GM12801 (cell line): Measurements from ENCODE around the gene ZMIZ1.

Source experiments
- TF ChIP-seq, protein P1 (sequence below): IDR thresholded peaks from one replicate; pipeline ENCODE4 v1.5.1; 2011; ENCODE audit warnings: control low read depth; ENCODE audit not compliant: insufficient read length; ENCODE audit errors: extremely low read depth

The ZMIZ1 gene

DNA sequence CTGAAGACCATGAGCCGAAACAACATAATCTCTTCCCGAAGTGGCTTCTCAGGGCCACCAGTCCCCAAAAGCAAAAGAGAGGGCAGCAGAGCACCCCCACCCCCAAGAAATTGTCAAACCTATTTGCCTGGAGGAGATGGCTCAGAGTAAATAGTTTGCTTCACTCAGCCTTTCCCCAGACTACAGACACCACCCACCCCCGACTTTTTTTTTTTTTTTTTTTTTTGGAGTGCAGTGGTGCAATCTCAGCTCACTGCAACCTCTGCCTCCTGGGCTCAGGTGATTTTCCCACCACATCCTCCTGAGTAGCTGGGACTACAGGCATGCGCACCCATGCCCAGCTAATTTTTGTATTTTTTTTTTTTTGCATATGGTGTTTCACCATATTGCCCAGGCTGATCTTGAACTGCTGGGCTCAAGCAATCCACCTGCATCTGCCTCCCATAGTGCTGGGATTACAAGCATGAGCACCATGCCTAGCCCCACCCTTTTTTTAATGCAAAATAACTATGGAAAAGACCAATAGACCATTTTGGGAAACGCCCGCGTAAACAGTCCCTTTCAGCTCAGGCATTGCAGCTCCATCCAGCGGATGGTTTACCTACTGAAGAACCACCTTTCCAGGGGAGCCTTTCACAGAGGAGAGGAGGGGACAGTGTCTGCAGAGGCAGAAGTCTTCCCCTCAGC lies 9.7 kb downstream of the ZMIZ1 start:
- TF ChIP-seq, protein P1, sequence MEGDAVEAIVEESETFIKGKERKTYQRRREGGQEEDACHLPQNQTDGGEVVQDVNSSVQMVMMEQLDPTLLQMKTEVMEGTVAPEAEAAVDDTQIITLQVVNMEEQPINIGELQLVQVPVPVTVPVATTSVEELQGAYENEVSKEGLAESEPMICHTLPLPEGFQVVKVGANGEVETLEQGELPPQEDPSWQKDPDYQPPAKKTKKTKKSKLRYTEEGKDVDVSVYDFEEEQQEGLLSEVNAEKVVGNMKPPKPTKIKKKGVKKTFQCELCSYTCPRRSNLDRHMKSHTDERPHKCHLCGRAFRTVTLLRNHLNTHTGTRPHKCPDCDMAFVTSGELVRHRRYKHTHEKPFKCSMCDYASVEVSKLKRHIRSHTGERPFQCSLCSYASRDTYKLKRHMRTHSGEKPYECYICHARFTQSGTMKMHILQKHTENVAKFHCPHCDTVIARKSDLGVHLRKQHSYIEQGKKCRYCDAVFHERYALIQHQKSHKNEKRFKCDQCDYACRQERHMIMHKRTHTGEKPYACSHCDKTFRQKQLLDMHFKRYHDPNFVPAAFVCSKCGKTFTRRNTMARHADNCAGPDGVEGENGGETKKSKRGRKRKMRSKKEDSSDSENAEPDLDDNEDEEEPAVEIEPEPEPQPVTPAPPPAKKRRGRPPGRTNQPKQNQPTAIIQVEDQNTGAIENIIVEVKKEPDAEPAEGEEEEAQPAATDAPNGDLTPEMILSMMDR, result no peak

DNA sequence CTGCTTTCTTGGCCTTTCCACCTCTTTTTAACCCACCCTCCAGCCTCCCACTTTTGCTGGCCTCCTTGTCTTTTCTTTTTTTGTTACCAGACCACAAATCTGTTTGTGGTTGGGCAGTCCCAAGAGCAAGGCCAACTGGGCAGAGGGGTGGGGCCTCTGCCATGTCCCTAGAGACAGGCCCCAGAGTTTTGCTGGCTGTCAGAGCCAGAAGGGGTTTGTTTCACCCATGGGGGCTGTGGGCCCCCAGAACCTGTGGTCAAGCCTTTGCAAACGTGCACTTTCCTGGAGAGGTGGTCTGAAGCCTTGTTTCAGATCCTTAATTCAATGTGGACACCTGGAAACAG lies 10.3 kb downstream of the ZMIZ1 start:
- TF ChIP-seq, protein P1, result no peak

DNA sequence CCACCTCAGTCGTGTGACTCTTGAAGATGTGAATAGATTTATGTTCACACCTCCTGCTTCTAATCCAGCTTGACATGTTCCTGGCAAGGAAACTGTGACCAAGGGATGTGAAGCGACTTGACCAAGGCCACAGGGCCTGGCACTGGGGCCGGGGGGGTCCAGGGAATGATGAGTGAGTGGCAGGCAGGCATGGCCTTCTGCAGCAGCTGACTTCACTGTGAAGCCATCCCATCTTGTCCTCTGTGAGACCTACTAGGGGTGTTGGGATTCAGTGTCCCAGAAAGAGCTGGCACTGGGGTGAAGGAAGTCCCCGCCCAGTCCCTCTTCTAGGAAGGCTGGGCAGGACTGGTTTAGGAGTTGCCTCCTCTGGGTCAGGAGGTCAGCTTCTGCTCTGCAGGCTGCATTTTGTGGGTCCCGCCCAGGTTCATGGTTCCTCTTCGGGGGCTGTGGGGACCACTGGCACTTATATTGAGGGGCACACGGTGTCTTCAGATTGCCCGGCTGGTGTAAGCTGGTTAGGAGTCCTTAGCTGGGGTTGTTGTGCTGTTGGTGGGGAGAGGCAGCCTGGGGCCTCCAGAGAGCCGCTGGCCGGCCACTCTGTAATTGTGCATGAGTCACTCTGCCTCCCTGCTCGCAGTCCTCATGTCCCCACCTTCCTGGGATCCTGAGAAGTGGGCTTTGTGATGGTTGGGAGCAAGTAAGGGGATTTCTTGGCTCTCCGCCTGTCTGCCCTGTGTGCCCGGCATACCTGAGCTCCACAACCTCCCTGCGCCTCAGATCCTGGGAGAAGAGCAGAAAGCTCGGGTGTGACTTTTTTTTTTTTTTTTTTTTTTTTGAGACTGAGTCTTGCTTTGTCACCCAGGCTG lies 11.0 kb downstream of the ZMIZ1 start:
- TF ChIP-seq, protein P1, result no peak

DNA sequence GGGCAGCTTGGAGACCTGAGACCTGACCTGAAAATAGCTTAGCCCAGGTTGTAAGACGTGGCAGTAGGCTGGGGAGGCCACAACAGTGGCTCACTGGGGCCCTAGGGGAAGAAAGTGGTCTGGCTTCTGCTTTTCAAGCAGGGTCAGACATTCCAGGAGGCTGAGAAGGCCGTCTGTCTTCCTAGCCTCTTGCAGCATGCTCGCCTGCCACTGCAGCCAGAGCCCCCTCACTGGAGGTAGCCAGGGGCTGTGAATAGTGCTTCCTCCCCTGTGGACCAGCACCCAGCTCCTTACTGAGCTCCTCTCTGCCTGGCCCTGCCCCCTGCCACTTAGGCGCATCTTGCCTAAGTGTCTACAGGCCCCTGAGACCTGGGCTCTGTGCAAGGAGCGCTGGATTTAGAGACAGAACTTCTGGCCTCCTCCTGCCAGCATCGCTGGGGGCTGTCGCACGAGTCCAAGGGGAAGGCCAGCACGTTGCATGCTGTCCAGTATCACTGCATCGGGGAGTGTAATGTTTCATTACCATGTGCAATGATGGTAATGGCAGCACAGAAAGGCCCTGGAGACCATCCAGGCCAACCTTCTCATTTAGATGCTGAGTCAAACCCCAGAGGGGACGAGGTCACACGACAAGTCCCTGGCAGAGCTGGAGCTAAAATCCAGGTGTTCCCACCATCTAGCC lies 12.7 kb downstream of the ZMIZ1 start:
- TF ChIP-seq, protein P1, result no peak

DNA sequence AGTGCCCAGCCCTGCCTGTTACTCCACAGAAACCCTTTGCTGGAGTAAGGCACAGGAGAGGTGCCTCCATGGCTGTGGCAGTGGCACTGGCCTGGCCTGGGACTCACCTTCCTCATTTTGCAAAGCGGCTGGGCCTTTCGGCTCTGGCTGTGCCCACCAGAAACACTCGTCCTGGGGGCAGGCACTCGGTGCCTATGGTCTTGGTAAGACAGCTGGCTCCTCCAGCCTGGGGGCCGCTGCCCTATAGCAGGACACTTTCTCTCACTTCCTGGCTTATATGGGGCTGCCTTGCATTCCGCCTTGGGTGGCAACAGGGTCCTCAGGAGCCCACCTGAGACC lies 13.2 kb downstream of the ZMIZ1 start:
- TF ChIP-seq, protein P1, result no peak

DNA sequence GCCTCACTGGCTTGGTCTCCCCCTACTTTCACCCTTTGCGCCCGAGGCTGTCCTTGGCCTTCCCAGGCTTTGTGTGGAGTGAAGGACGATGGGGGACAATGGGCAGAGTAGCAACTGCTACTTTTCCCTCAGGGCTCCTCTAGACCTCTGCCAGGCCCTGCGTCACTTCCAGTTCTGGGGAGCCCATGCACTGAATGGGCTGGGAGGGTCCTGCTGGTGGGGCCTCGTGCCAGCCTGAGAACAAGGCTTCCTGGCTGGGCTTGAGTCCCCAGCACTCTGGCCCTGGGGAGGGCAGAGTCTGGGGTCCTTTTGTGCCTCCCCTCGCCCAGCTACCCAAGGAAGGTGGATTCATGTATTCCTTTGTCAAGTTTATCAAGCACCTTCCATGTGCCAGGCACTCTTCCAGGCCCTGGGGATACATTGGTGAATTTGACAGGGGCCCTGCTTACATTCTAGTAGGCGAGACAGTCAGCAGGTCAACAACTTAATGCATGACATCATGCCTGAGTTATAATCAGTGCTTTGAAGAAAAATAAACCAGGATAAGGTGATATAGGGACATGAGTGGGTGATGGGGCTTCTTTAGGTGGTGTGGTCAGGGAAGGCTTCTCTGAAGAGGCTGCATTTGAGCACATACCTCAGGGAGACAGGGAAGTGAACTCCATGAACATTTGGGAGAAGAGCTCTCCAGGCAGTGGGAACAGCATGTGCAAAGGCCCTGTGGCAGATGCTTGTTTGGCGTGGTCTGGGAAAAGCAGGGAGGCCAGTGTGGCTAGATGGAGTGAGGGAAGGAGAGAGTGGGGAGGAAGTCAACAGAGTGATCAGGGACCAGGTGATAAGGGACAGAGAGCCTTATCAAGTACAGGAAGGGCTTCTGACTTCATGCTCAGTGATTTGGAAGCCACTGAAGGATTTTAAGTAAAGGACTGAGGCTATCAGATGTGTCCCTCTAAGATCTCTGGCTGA lies 14.1 kb downstream of the ZMIZ1 start:
- TF ChIP-seq, protein P1, result no peak
